ENCODE measurements around the gene FGFR2. TPM values are rescaled to one million over a fixed set of nuclear protein-coding genes. Genes with fewer than 3 reads are reported as not detected.

Gene FGFR2
- total RNA-seq, 1 donor from 2014 or later, result 4.5 TPM

DNA sequence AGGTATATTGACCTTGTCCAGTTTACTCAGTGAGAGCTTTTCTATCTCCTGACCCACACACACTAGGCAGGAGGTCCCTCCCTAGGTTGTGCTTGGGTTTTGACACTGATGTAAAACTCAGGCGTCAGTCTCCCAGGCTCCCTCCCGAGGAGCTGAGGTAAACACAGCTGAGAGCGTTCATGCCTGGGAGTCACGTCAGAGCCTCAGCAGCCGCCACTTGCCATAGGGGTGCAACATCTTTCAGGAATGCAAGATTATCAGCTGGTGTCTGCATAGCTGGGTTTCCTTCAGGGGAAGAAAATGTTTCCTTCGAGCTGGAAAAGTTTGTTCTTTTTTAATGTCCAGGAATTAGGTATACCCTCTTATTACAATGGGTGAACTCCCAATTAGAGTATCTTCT is 70.6 kb downstream of the FGFR2 start:
- H3K27me3 ChIP-seq (ENCODE audit: control insufficient read depth, insufficient read depth, low read length), result no peaks in the 10 kb centered on the region
- DNase-seq (ENCODE audit: low read depth), result peak; percentile 92

GRCh38 chr10:121526801-121527221 is 71.4 kb downstream of the FGFR2 start:
- DNase-seq (ENCODE audit: low read depth), result no peak
- no peaks in the 10 kb centered on the region for H3K27me3 ChIP-seq (ENCODE audit: control insufficient read depth, insufficient read depth, low read length)

More for the DNA sequence above, 70.6 kb downstream of the FGFR2 start:
- H3K4me3 ChIP-seq (ENCODE audit: low read depth, low read length), result no peak overlapping the region
- TF ChIP-seq, protein P1, sequence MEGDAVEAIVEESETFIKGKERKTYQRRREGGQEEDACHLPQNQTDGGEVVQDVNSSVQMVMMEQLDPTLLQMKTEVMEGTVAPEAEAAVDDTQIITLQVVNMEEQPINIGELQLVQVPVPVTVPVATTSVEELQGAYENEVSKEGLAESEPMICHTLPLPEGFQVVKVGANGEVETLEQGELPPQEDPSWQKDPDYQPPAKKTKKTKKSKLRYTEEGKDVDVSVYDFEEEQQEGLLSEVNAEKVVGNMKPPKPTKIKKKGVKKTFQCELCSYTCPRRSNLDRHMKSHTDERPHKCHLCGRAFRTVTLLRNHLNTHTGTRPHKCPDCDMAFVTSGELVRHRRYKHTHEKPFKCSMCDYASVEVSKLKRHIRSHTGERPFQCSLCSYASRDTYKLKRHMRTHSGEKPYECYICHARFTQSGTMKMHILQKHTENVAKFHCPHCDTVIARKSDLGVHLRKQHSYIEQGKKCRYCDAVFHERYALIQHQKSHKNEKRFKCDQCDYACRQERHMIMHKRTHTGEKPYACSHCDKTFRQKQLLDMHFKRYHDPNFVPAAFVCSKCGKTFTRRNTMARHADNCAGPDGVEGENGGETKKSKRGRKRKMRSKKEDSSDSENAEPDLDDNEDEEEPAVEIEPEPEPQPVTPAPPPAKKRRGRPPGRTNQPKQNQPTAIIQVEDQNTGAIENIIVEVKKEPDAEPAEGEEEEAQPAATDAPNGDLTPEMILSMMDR (IDR thresholded peaks at IDR 0.05; ENCODE audit: insufficient read depth, low read length, poor library complexity, severe bottlenecking), result no peak
- H3K36me3 ChIP-seq (ENCODE audit: control insufficient read depth, insufficient read depth, low read length), result no peaks in the 10 kb centered on the region

GRCh38 chr10:121526135-121526790 is 72.0 kb downstream of the FGFR2 start:
- no peak for DNase-seq (ENCODE audit: low read depth)

More at GRCh38 chr10:121526801-121527221, 71.4 kb downstream of the FGFR2 start:
- no peaks in the 10 kb centered on the region for H3K36me3 ChIP-seq (ENCODE audit: control insufficient read depth, insufficient read depth, low read length)
- TF ChIP-seq, protein P1 (IDR thresholded peaks at IDR 0.05; ENCODE audit: insufficient read depth, low read length, poor library complexity, severe bottlenecking), result no peak
- H3K4me3 ChIP-seq (ENCODE audit: low read depth, low read length), result no peak overlapping the region

GRCh38 chr10:121525251-121526134 is 72.8 kb downstream of the FGFR2 start:
- no peak overlapping the region for H3K4me3 ChIP-seq (ENCODE audit: low read depth, low read length)
- no peaks in the 10 kb centered on the region for H3K36me3 ChIP-seq (ENCODE audit: control insufficient read depth, insufficient read depth, low read length)
- no peak for DNase-seq (ENCODE audit: low read depth)
- H3K27me3 ChIP-seq (ENCODE audit: control insufficient read depth, insufficient read depth, low read length), result no peaks in the 10 kb centered on the region
- TF ChIP-seq, protein P1 (IDR thresholded peaks at IDR 0.05; ENCODE audit: insufficient read depth, low read length, poor library complexity, severe bottlenecking), result no peak

More at GRCh38 chr10:121526135-121526790, 72.0 kb downstream of the FGFR2 start:
- TF ChIP-seq, protein P1 (IDR thresholded peaks at IDR 0.05; ENCODE audit: insufficient read depth, low read length, poor library complexity, severe bottlenecking), result no peak
- Histone ChIP-seq H3K27me3 (ENCODE audit: control insufficient read depth, insufficient read depth, low read length) (no peaks in the 10 kb centered on the region), H3K4me3 (ENCODE audit: low read depth, low read length) (no peak overlapping the region), H3K36me3 (ENCODE audit: control insufficient read depth, insufficient read depth, low read length) (no peaks in the 10 kb centered on the region)

DNA sequence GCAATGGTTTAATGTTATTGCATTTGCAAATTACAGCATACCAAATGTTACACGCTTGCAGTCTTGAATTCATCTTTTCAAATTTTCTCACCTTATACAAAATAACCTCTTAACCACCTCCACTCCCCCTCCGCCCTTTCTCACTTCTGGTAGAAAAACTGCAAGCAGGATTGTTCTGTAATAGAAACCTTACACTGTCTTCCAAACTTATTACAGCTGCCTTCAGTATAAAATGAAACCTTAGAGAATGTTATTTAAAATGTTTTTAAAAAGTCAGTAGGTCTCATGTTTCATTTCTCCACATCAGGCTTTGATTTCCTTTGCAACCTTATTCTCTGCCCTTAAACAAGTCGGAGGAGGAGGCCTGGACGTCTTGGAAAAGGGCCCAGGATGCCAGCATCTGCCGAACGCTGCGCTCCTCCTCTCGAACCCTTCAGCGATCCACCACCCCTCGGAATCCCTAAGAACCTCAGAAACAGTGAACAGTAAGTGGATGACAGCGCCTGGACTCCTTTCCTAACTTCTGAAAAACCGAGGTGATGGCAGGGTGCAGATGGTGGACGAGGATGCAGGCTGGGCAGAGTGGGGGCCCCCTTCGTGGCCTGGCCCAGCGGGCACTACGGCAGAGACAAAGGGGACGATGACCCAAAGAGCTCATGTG is 74.0 kb downstream of the FGFR2 start:
- no peak overlapping the region for H3K4me3 ChIP-seq (ENCODE audit: low read depth, low read length)
- TF ChIP-seq, protein P1 (IDR thresholded peaks at IDR 0.05; ENCODE audit: insufficient read depth, low read length, poor library complexity, severe bottlenecking), result no peak

More for the DNA sequence above, 74.0 kb downstream of the FGFR2 start:
- no peaks in the 10 kb centered on the region for H3K27me3 ChIP-seq (ENCODE audit: control insufficient read depth, insufficient read depth, low read length)
- no peak for DNase-seq (ENCODE audit: low read depth)
- no peaks in the 10 kb centered on the region for H3K36me3 ChIP-seq (ENCODE audit: control insufficient read depth, insufficient read depth, low read length)

Measured in kidney epithelial cell (primary cell).